WTC11 (cell line): ENCODE results near the gene IDH3B.

Experiments used
- RELA ChIP-seq: sonication (generic); formaldehyde crosslinking; IDR thresholded peaks from 2 replicates; pipeline ENCODE4 v1.8.1; 2022; ENCODE audit warnings: missing genetic modification reagents, mild to moderate bottlenecking, borderline replicate concordance
- SP1 ChIP-seq: sonication (generic); formaldehyde crosslinking; conservative IDR thresholded peaks from 2 replicates; pipeline ENCODE4 v1.8.1; 2022; ENCODE audit warnings: missing genetic modification reagents
- ZBTB21 ChIP-seq: sonication (generic); formaldehyde crosslinking; IDR thresholded peaks from 2 replicates; pipeline ENCODE4 v1.8.1; 2023; ENCODE audit warnings: mild to moderate bottlenecking, missing genetic modification reagents, borderline replicate concordance
- TF ChIP-seq, protein P1 (sequence below): fragments of 200-600 bp; IDR thresholded peaks from 2 replicates; pipeline ENCODE4 v1.8.0; 2022; ENCODE audit warnings: antibody characterized with exemption
- TF ChIP-seq, protein P2 (sequence below): sonication (generic); formaldehyde crosslinking; IDR thresholded peaks from 2 replicates; pipeline ENCODE4 v1.8.0; 2023; ENCODE audit warnings: mild to moderate bottlenecking, missing genetic modification reagents
- TF ChIP-seq, protein P3 (sequence below): fragments of 250-450 bp; sonication (Bioruptor Pico); conservative IDR thresholded peaks from 2 replicates; pipeline ENCODE4 v1.9.0; 2021; ENCODE audit warnings: mild to moderate bottlenecking

DNA sequence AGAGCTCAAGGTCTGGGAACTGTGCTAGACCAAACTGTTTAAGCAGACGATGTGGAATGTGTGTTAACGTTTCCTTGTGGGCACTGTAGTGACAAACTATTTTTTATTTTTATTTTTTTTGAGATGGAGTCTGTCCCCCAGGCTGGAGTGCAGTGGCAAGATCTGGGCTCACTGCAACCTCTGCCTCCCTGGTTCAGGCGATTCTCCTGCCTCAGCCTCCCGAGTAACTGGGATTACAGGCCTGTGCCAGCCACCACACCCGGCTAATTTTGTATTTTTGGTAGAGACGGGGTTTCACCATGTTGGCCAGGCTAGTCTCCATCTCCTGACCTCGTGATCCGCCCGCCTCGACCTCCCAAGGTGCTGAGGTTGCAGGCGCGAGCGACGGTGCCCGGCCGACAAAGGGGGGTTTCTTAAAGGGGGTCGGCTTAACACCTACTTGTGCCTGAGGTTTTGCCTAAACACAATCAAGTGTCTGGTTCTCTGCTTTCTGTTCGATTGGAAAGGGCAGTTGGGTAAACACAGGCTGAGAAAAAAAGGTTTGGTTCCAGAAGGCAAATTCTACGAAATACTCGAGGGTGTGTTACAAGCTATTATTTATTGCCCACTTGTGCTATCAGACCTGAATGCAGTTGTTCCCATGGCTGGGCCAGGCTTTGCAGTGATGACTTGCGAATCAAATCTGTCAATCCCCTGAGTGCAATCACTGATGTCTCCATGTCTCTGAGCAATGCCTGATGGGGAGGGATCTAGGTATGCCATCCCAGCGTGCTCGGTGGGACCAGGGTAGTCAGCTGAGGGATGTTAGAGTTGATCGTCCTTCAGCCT, 10.2 kb downstream of the IDH3B start:
- TF ChIP-seq ZBTB21 (CRISPR knock-in tag) (no peak), RELA (no peak), SP1 (CRISPR knock-in tag) (no peak)
- TF ChIP-seq, protein P1, sequence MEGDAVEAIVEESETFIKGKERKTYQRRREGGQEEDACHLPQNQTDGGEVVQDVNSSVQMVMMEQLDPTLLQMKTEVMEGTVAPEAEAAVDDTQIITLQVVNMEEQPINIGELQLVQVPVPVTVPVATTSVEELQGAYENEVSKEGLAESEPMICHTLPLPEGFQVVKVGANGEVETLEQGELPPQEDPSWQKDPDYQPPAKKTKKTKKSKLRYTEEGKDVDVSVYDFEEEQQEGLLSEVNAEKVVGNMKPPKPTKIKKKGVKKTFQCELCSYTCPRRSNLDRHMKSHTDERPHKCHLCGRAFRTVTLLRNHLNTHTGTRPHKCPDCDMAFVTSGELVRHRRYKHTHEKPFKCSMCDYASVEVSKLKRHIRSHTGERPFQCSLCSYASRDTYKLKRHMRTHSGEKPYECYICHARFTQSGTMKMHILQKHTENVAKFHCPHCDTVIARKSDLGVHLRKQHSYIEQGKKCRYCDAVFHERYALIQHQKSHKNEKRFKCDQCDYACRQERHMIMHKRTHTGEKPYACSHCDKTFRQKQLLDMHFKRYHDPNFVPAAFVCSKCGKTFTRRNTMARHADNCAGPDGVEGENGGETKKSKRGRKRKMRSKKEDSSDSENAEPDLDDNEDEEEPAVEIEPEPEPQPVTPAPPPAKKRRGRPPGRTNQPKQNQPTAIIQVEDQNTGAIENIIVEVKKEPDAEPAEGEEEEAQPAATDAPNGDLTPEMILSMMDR: no peak
- TF ChIP-seq, protein P2, sequence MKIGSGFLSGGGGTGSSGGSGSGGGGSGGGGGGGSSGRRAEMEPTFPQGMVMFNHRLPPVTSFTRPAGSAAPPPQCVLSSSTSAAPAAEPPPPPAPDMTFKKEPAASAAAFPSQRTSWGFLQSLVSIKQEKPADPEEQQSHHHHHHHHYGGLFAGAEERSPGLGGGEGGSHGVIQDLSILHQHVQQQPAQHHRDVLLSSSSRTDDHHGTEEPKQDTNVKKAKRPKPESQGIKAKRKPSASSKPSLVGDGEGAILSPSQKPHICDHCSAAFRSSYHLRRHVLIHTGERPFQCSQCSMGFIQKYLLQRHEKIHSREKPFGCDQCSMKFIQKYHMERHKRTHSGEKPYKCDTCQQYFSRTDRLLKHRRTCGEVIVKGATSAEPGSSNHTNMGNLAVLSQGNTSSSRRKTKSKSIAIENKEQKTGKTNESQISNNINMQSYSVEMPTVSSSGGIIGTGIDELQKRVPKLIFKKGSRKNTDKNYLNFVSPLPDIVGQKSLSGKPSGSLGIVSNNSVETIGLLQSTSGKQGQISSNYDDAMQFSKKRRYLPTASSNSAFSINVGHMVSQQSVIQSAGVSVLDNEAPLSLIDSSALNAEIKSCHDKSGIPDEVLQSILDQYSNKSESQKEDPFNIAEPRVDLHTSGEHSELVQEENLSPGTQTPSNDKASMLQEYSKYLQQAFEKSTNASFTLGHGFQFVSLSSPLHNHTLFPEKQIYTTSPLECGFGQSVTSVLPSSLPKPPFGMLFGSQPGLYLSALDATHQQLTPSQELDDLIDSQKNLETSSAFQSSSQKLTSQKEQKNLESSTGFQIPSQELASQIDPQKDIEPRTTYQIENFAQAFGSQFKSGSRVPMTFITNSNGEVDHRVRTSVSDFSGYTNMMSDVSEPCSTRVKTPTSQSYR: no peak
- TF ChIP-seq, protein P3, sequence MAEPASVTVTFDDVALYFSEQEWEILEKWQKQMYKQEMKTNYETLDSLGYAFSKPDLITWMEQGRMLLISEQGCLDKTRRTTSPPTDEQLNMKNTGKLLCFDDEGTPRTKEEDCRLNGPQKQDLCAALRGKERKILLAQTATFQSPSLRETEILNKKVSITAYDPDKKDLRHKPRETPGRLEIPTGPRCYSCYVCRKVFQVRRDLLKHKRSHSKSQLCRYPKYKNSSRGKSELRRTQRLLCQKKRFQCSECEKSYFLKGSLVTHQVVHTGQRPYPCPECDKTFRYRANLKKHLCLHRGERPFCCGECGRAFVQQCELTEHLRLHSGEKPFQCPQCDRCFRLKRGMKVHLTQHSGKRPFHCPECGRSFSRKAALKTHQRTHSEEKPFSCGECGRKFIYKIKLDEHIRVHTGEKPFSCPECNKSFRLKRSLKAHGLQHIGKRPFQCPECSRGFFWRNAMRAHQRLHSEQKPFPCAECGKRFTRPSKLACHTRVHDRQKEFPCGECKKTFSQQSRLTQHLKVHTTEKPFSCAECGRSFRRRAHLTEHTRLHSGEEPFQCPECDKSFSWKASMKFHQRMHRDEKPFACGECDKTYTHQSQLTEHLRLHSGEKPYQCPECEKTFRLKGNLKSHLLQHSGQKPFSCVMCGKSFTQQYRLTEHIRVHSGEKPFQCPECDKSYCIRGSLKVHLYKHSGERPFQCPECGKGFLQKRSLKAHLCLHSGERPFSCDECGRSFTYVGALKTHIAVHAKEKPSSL (CRISPR knock-in tag): no peak
